Prostate gland (tissue), 2 donors: ENCODE data around the gene TAF4B. TPM values are rescaled to one million over a fixed set of nuclear protein-coding genes. Genes with fewer than 3 reads are reported as not detected.

ENCODE experiments used
- DNase-seq: peaks from one replicate; pipeline ENCODE4 v3.0.0-alpha.2; 2019; ENCODE audit warnings: low spot score
- H3K27ac ChIP-seq, 2 donors: fragments of 200-600 bp; sonication (generic); 2 replicates each; pipeline ENCODE4 v1.5.1; 2017 to 2019
- H3K27me3 ChIP-seq: fragments of 200-600 bp; sonication (generic); replicated peaks from 2 replicates; pipeline ENCODE4 v1.5.1; 2019; ENCODE audit not compliant: insufficient read depth
- H3K36me3 ChIP-seq, 2 donors: fragments of 200-600 bp; sonication (generic); 1 replicate in 1 of 2; 2 replicates in 1 of 2; pipeline versions ENCODE4 v1.5.1 to v1.8.1; 2017 to 2019
- H3K4me1 ChIP-seq: fragments of 200-600 bp; sonication (generic); replicated peaks from 2 replicates; pipeline ENCODE4 v1.5.1; 2019
- H3K4me3 ChIP-seq, 2 donors: fragments of 200-600 bp; sonication (generic); 2 replicates each; pipeline ENCODE4 v1.5.1; 2017 to 2019
- H3K9me3 ChIP-seq: fragments of 200-600 bp; sonication (generic); 2 replicates; pipeline ENCODE4 v1.5.1; 2017
- POLR2A ChIP-seq: fragments of 450-650 bp; IDR thresholded peaks from one replicate; pipeline ENCODE4 v1.6.1; 2016; ENCODE audit warnings: antibody characterized with exemption, mild to moderate bottlenecking
- POLR2AphosphoS5 ChIP-seq: sonication (generic); formaldehyde crosslinking; IDR thresholded peaks from one replicate; pipeline ENCODE4 v1.6.1; 2017; ENCODE audit warnings: antibody characterized with exemption
- WGBS: methylation state at CpG from one replicate; pipeline ENCODE4 v1.1.5; 2018; 5-methylcytosine and 5-hydroxymethylcytosine counted together
- intact Hi-C: fragments of 100-400 bp; cut with DNase I; formaldehyde crosslinking; loops from one replicate; pipeline ENCODE4 v1.14.2; 2022
- total RNA-seq, 2 donors: library from RNA; depleted of rRNA; stranded (reverse); fragments of >200 nt; gene quantifications; one replicate each; pipeline ENCODE4 v1.1.0, GENCODE V29; 2016
- TF ChIP-seq, protein P1 (sequence below), 4 experiments: fragments of 200-600 bp in 2 of 4; fragments of 450-650 bp in 2 of 4; sonication (generic) in 2 of 4; IDR thresholded peaks; 1 replicate in 3 of 4; 2 replicates in 1 of 4; pipeline ENCODE4 v1.5.1; 2016 to 2019; ENCODE audit warnings: antibody characterized with exemption in 4 of 4, mild to moderate bottlenecking in 2 of 4, moderate library complexity in 2 of 4

The TAF4B gene
- total RNA-seq, 2 donors from 2014 or later: 5.3 to 37.3 TPM

DNA sequence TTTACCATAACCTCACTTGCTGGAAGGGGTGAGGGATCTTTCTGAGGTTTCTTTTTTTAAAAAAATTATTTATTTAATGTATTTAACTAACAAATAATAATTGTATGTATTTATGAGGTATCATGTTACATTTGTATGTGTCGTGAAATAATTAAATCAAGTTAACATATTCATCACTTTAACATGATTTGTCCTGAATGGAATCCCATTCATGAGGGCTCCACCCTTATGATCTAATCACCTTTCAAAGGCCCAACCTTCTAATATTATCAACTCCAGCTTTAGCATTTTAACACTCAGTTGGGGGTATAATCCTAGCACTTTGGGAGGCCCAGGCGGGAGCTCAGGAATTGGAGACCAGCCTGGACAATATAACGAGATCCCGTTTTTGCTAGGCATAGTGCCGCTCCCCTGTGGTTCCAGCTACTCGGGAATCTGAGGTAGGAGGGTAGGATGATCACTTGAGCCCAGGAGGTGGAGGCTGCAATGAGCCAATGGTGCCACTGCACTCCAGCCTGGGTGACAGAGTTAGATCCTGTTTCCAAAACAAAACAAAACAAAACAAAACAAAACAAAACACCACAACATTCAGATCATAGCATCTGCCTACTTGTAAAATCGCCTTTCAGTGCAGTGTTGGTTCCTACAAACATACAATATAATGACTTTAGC lies 1.1 kb upstream of the TAF4B start:
- no peak for DNase-seq
- Histone ChIP-seq H3K4me1 (peaks cover 4% of the 10 kb centered on the region), H3K27me3 (no peaks in the 10 kb centered on the region), H3K36me3 (no peaks in the 10 kb centered on the region), H3K9me3 (no peaks in the 10 kb centered on the region), H3K27ac (no peak overlapping the region), H3K4me3 (no peak overlapping the region)
- WGBS: 73% methylated on average over 7 of the region's 7 CpGs
- no peak for TF ChIP-seq POLR2A
- TF ChIP-seq, protein P1, sequence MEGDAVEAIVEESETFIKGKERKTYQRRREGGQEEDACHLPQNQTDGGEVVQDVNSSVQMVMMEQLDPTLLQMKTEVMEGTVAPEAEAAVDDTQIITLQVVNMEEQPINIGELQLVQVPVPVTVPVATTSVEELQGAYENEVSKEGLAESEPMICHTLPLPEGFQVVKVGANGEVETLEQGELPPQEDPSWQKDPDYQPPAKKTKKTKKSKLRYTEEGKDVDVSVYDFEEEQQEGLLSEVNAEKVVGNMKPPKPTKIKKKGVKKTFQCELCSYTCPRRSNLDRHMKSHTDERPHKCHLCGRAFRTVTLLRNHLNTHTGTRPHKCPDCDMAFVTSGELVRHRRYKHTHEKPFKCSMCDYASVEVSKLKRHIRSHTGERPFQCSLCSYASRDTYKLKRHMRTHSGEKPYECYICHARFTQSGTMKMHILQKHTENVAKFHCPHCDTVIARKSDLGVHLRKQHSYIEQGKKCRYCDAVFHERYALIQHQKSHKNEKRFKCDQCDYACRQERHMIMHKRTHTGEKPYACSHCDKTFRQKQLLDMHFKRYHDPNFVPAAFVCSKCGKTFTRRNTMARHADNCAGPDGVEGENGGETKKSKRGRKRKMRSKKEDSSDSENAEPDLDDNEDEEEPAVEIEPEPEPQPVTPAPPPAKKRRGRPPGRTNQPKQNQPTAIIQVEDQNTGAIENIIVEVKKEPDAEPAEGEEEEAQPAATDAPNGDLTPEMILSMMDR (IDR thresholded peaks at IDR 0.05): no peak
- no peak for TF ChIP-seq POLR2AphosphoS5
- intact Hi-C loops: loop anchor here (10.0 kb wide), 1 partner anchor 320 kb away; the partner anchor contains the start of gene KCTD1

DNA sequence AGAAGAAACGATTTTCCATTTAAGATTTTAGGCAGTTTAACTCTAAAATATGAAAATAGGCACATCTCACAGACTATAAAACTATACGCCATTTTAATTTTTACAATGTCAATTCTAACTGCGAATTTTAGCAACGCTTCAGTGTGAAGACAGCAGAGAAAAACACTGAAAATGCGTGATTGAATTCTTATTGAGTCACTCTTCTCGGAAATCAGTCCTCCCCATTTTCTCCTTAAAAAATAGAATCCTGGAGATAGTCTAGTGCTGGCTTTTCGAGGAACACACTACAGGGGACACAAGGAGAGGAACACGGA lies 373 bp upstream of the TAF4B start:
- peak overlapping the region; percentile 77 to 82 for H3K4me3 ChIP-seq
- H3K4me1 ChIP-seq: peaks cover 4% of the 10 kb centered on the region
- H3K36me3 ChIP-seq: no peaks in the 10 kb centered on the region
- 5% methylated on average over 8 of the region's 8 CpGs for WGBS
- H3K9me3 ChIP-seq: no peaks in the 10 kb centered on the region
- H3K27ac ChIP-seq: peak overlapping the region; percentile 68 to 71
- intact Hi-C loops: loop anchor here (2.0 to 10.0 kb wide), 2 partner anchors 135 to 319 kb away; partner anchors contain the start of genes KCTD1 and SS18
- no peak for DNase-seq
- TF ChIP-seq, protein P1 (IDR thresholded peaks at IDR 0.05): no peak
- TF ChIP-seq POLR2AphosphoS5 (no peak), POLR2A (no peak)
- H3K27me3 ChIP-seq: no peaks in the 10 kb centered on the region

DNA sequence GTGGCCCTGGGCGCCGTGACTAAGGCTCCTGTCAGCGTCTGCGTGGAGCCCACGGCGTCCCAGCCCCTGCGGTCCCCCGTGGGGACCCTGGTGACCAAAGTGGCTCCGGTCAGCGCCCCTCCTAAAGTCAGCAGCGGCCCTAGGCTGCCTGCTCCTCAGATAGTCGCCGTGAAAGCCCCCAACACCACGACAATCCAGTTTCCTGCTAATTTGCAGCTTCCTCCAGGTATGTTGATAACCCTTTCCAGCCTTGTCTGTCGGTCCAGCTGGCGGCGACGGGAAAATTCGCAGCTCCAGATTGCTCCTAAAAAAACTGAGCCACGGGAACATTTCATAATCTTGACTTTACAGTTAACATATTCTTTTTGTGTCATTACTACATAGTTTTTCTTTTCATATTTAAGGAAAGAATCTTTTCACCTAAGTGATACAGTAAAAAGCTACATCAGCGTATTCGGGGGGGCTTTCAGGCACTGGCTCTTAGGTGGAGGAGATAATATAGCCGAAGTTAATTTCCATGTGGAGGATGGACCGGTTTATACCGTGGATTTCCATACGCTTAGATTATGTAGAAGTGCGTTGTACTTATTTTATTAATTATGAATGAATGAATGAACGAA lies 916 bp downstream of the TAF4B start:
- no peak for TF ChIP-seq POLR2AphosphoS5
- TF ChIP-seq, protein P1 (IDR thresholded peaks at IDR 0.05): no peak
- TF ChIP-seq POLR2A: no peak
- peaks cover 4% of the 10 kb centered on the region for H3K4me1 ChIP-seq
- no peak for DNase-seq
- H3K27me3 ChIP-seq: no peaks in the 10 kb centered on the region
- H3K4me3 ChIP-seq: peak overlapping the region; percentile 77 to 82
- no peaks in the 10 kb centered on the region for H3K36me3 ChIP-seq
- H3K9me3 ChIP-seq: no peaks in the 10 kb centered on the region
- WGBS: 16% methylated on average over 28 of the region's 28 CpGs
- intact Hi-C loops: loop anchor here (2.0 to 10.0 kb wide), 2 partner anchors 136 to 318 kb away; partner anchors contain the start of genes KCTD1 and SS18
- peak overlapping the region; percentile 68 to 71 for H3K27ac ChIP-seq

DNA sequence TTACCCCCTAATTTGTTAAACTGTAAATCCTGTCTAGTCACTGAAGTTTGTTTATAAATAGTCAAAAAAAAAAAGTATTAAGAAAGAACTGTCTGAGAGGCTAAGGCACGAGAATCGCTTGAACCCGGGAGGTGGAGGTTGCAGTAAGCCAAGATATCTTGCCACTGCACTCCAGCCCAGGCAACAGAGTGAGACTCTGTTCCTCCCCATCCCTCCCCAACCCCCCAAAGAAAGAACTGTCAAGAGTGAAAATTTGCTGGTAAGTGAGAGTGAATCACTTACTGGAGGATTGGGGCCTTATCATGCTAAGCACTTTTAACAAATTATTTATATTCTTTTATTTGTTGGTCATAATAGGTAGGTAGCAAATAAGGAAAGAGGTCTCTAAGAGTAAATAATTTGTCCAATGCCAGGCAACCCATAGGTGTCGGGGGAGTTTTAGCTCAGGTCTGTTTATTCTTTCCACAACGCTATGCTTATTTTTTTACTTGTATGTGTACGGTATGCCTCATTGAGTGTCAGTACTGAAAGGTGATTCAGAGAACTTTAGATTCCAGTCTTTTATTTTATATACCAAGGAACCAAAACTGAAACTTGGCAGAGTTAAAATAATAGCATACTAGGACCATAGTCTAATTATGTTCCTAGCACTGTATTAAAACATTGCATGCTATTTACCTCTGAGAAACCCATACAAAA lies 2.5 kb downstream of the TAF4B start:
- Histone ChIP-seq H3K36me3 (no peaks in the 10 kb centered on the region), H3K4me3 (no peak overlapping the region), H3K27me3 (no peaks in the 10 kb centered on the region), H3K9me3 (no peaks in the 10 kb centered on the region), H3K4me1 (peaks cover 4% of the 10 kb centered on the region), H3K27ac (no peak overlapping the region)
- DNase-seq: no peak
- TF ChIP-seq POLR2AphosphoS5 (no peak), POLR2A (no peak)
- TF ChIP-seq, protein P1 (IDR thresholded peaks at IDR 0.05): no peak
- 91% methylated on average over 6 of the region's 6 CpGs for WGBS
- intact Hi-C loops: loop anchor here (10.0 kb wide), 1 partner anchor 316 kb away; the partner anchor contains the start of gene KCTD1
